RWPE2 (cell line): ENCODE results near the gene PIR.

ENCODE experiments used
- ATAC-seq: fragments of 200-7000 bp; cut with Tn5 transposase; 3 replicates; pipeline ENCODE4 v1.9.1; 2021; ENCODE audit warnings: low read depth
- DNase-seq: peaks from one replicate; pipeline ENCODE4 v3.0.0-alpha.2; 2020; ENCODE audit warnings: low spot score
- H3K27ac ChIP-seq: fragments of 450-650 bp; 2 replicates; pipeline ENCODE4 v1.5.1; 2017; ENCODE audit warnings: mild to moderate bottlenecking; ENCODE audit not compliant: poor library complexity, severe bottlenecking
- H3K27me3 ChIP-seq: fragments of 250-450 bp; sonication (Bioruptor Pico); 2 replicates; pipeline ENCODE4 v1.5.1; 2021; ENCODE audit warnings: mild to moderate bottlenecking, moderate library complexity; ENCODE audit not compliant: insufficient read depth, poor library complexity, severe bottlenecking
- H3K36me3 ChIP-seq: fragments of 250-450 bp; sonication (Bioruptor Pico); 2 replicates; pipeline ENCODE4 v1.5.1; 2020; ENCODE audit warnings: low read depth, mild to moderate bottlenecking, moderate library complexity
- H3K4me1 ChIP-seq: fragments of 250-450 bp; sonication (Bioruptor Pico); 2 replicates; pipeline ENCODE4 v1.5.1; 2021; ENCODE audit warnings: mild to moderate bottlenecking, moderate library complexity; ENCODE audit not compliant: insufficient read depth, poor library complexity, severe bottlenecking
- H3K4me3 ChIP-seq: fragments of 250-450 bp; sonication (Bioruptor Pico); 2 replicates; pipeline ENCODE4 v1.5.1; 2021; ENCODE audit warnings: mild to moderate bottlenecking, moderate library complexity; ENCODE audit not compliant: severe bottlenecking
- H3K9me3 ChIP-seq: fragments of 250-450 bp; sonication (Bioruptor Pico); 2 replicates; pipeline ENCODE4 v1.5.1; 2021; ENCODE audit warnings: mild to moderate bottlenecking, moderate library complexity; ENCODE audit not compliant: severe bottlenecking
- CTCF ChIP-seq: fragments of 450-650 bp; IDR thresholded peaks from one replicate; pipeline ENCODE4 v1.5.1; 2017; ENCODE audit warnings: mild to moderate bottlenecking, moderate library complexity; ENCODE audit not compliant: poor library complexity, severe bottlenecking

The PIR gene

GRCh38 chrX:15410430-15410829 lies 82.7 kb downstream of the PIR start:
- no peaks in the 10 kb centered on the region for H3K36me3 ChIP-seq
- no peak overlapping the region for H3K27ac ChIP-seq
- H3K9me3 ChIP-seq, result no peaks in the 10 kb centered on the region
- H3K27me3 ChIP-seq, result no peaks in the 10 kb centered on the region
- H3K4me1 ChIP-seq, result no peaks in the 10 kb centered on the region
- no peak for ATAC-seq
- TF ChIP-seq CTCF, result no peak
- no peak for DNase-seq
- no peak overlapping the region for H3K4me3 ChIP-seq

GRCh38 chrX:15405846-15406245 lies 87.3 kb downstream of the PIR start:
- H3K27ac ChIP-seq, result no peak overlapping the region
- no peaks in the 10 kb centered on the region for H3K27me3 ChIP-seq
- H3K4me3 ChIP-seq, result no peak overlapping the region
- ATAC-seq (no peak), DNase-seq (no peak)
- no peak for TF ChIP-seq CTCF
- H3K4me1 ChIP-seq, result no peaks in the 10 kb centered on the region
- H3K9me3 ChIP-seq, result no peaks in the 10 kb centered on the region
- no peaks in the 10 kb centered on the region for H3K36me3 ChIP-seq

GRCh38 chrX:15404401-15405096 lies 88.6 kb downstream of the PIR start:
- no peak for TF ChIP-seq CTCF
- DNase-seq, result no peak
- no peak overlapping the region for H3K27ac ChIP-seq
- H3K4me1 ChIP-seq, result no peaks in the 10 kb centered on the region
- no peak for ATAC-seq
- H3K36me3 ChIP-seq, result no peaks in the 10 kb centered on the region
- no peaks in the 10 kb centered on the region for H3K27me3 ChIP-seq
- H3K4me3 ChIP-seq, result no peak overlapping the region
- no peaks in the 10 kb centered on the region for H3K9me3 ChIP-seq

GRCh38 chrX:15401378-15401777 lies 91.8 kb downstream of the PIR start:
- Histone ChIP-seq H3K4me1 (no peaks in the 10 kb centered on the region), H3K27me3 (no peaks in the 10 kb centered on the region), H3K27ac (no peak overlapping the region), H3K36me3 (no peaks in the 10 kb centered on the region), H3K4me3 (no peak overlapping the region), H3K9me3 (no peaks in the 10 kb centered on the region)
- DNase-seq (no peak), ATAC-seq (no peak)
- no peak for TF ChIP-seq CTCF

- Histone ChIP-seq H3K4me1 (no peaks in the 10 kb centered on the region), H3K9me3 (no peaks in the 10 kb centered on the region), H3K36me3 (no peaks in the 10 kb centered on the region), H3K4me3 (no peak overlapping the region), H3K27me3 (no peaks in the 10 kb centered on the region), H3K27ac (no peak overlapping the region)
- DNase-seq (no peak), ATAC-seq (no peak)
- no peak for TF ChIP-seq CTCF
Observed at GRCh38 chrX:15399962-15400391, 93.2 kb downstream of the PIR start.
